H9 (cell line): ENCODE measurements around the gene KIAA0513. TPM values are rescaled to one million over a fixed set of nuclear protein-coding genes. Genes with fewer than 3 reads are reported as not detected.

Experiments
- DNase-seq: peaks from one replicate; pipeline ENCODE4 v3.0.0-alpha.2; 2017
- H2AFZ ChIP-seq: one replicate; pipeline ENCODE4 v1.6.1; 2013; ENCODE audit warnings: mild to moderate bottlenecking, low read length, control low read depth, moderate library complexity
- H2AK5ac ChIP-seq: 2 replicates; pipeline ENCODE4 v1.6.1; 2013; ENCODE audit warnings: low read length, control low read depth, mixed read lengths; ENCODE audit not compliant: insufficient read length
- H2BK120ac ChIP-seq: one replicate; pipeline ENCODE4 v1.6.1; 2013; ENCODE audit warnings: low read depth, mild to moderate bottlenecking, low read length, control low read depth, inconsistent platforms; ENCODE audit not compliant: poor library complexity, severe bottlenecking
- H2BK12ac ChIP-seq: 2 replicates; pipeline ENCODE4 v1.6.1; 2013; ENCODE audit warnings: low read length, control low read depth, mixed read lengths, low read depth; ENCODE audit not compliant: insufficient read length
- H2BK15ac ChIP-seq: 2 replicates; pipeline ENCODE4 v1.6.1; 2013; ENCODE audit warnings: low read depth, low read length, control low read depth
- H2BK20ac ChIP-seq: one replicate; pipeline ENCODE4 v1.6.1; 2013; ENCODE audit warnings: low read depth, mild to moderate bottlenecking, low read length, control low read depth, inconsistent platforms; ENCODE audit not compliant: poor library complexity, severe bottlenecking
- H2BK5ac ChIP-seq: 2 replicates; pipeline ENCODE4 v1.6.1; 2013; ENCODE audit warnings: low read length, control low read depth, mixed read lengths; ENCODE audit not compliant: insufficient read length
- H3K14ac ChIP-seq: 2 replicates; pipeline ENCODE4 v1.6.1; 2013; ENCODE audit warnings: low read length, control low read depth; ENCODE audit not compliant: insufficient read depth
- H3K18ac ChIP-seq: 2 replicates; pipeline ENCODE4 v1.6.1; 2013; ENCODE audit warnings: low read depth, mild to moderate bottlenecking, mixed read lengths, low read length, control low read depth; ENCODE audit not compliant: insufficient read length
- H3K23ac ChIP-seq: 2 replicates; pipeline ENCODE4 v1.6.1; 2013; ENCODE audit warnings: low read length, control low read depth, mixed read lengths, low read depth; ENCODE audit not compliant: insufficient read length
- H3K23me2 ChIP-seq: 2 replicates; pipeline ENCODE4 v1.6.1; 2013; ENCODE audit warnings: low read depth, mild to moderate bottlenecking, mixed read lengths, low read length, control low read depth; ENCODE audit not compliant: insufficient read length, poor library complexity, severe bottlenecking
- H3K27ac ChIP-seq: 2 replicates; pipeline ENCODE4 v1.5.1; 2013; ENCODE audit warnings: low read length, control low read depth, mixed read lengths, low read depth; ENCODE audit not compliant: insufficient read length
- H3K27me3 ChIP-seq: 2 replicates; pipeline ENCODE4 v1.6.1; 2013; ENCODE audit warnings: low read length, control low read depth, inconsistent platforms; ENCODE audit not compliant: insufficient read depth
- H3K4ac ChIP-seq: 2 replicates; pipeline ENCODE4 v1.6.1; 2013; ENCODE audit warnings: low read depth, mild to moderate bottlenecking, control low read depth, inconsistent platforms, low read length, moderate library complexity
- H3K4me1 ChIP-seq: 2 replicates; pipeline ENCODE4 v1.6.1; 2013; ENCODE audit warnings: low read length, control low read depth, inconsistent platforms; ENCODE audit not compliant: insufficient read depth
- H3K4me2 ChIP-seq: 2 replicates; pipeline ENCODE4 v1.6.1; 2013; ENCODE audit warnings: low read length, control low read depth, mixed read lengths; ENCODE audit not compliant: insufficient read length, insufficient read depth
- H3K56ac ChIP-seq: 2 replicates; pipeline ENCODE4 v1.6.1; 2013; ENCODE audit warnings: low read depth, mild to moderate bottlenecking, mixed read lengths, low read length, control low read depth; ENCODE audit not compliant: insufficient read length
- H3K79me1 ChIP-seq: 2 replicates; pipeline ENCODE4 v1.6.1; 2013; ENCODE audit warnings: low read depth, mild to moderate bottlenecking, moderate library complexity, low read length, control low read depth, inconsistent platforms; ENCODE audit not compliant: insufficient read depth, poor library complexity, severe bottlenecking
- H3K79me2 ChIP-seq: 2 replicates; pipeline ENCODE4 v1.6.1; 2013; ENCODE audit warnings: low read length, control low read depth, inconsistent platforms; ENCODE audit not compliant: insufficient read depth
- H3K9ac ChIP-seq: 2 replicates; pipeline ENCODE4 v1.6.1; 2013; ENCODE audit warnings: low read length, control low read depth, mixed read lengths; ENCODE audit not compliant: insufficient read length; ENCODE audit errors: extremely low read depth
- H3K9me3 ChIP-seq: one replicate; pipeline ENCODE4 v1.6.1; 2013; ENCODE audit warnings: low read depth, low read length, inconsistent platforms; ENCODE audit not compliant: control insufficient read depth
- H3T11ph ChIP-seq: one replicate; pipeline ENCODE4 v1.6.1; 2013; ENCODE audit warnings: mild to moderate bottlenecking, low read length, control low read depth, inconsistent platforms
- H4K20me1 ChIP-seq: one replicate; pipeline ENCODE4 v1.6.1; 2013; ENCODE audit not compliant: control insufficient read depth, insufficient read length, insufficient read depth
- H4K5ac ChIP-seq: 2 replicates; pipeline ENCODE4 v1.6.1; 2013; ENCODE audit warnings: low read depth, mild to moderate bottlenecking, mixed read lengths, low read length, control low read depth; ENCODE audit not compliant: insufficient read length
- H4K8ac ChIP-seq: replicated peaks from 2 replicates; pipeline ENCODE4 v1.6.1; 2013; ENCODE audit warnings: low read length, control low read depth, mixed read lengths, low read depth; ENCODE audit not compliant: insufficient read length
- H4K91ac ChIP-seq: 2 replicates; pipeline ENCODE4 v1.6.1; 2013; ENCODE audit warnings: low read depth, mild to moderate bottlenecking, moderate library complexity, mixed read lengths, low read length, control low read depth; ENCODE audit not compliant: insufficient read length
- H3K27ac Mint-ChIP-seq, 3 experiments: 2 replicates in 2 of 3; 3 replicates in 1 of 3; pipeline ENCODE4 v1.8.0; 2020 to 2021; ENCODE audit warnings: mixed read lengths in 3 of 3, mild to moderate bottlenecking in 1 of 3, moderate library complexity in 1 of 3
- H3K27me3 Mint-ChIP-seq: 2 replicates; pipeline ENCODE4 v1.8.0; 2021; ENCODE audit warnings: low read depth, mild to moderate bottlenecking, moderate library complexity, mixed read lengths
- H3K36me3 Mint-ChIP-seq, 3 experiments: 2 replicates in 2 of 3; 3 replicates in 1 of 3; pipeline ENCODE4 v1.8.0; 2020 to 2021; ENCODE audit warnings: low read depth in 3 of 3, mixed read lengths in 3 of 3; ENCODE audit not compliant: insufficient read depth in 1 of 3
- H3K4me1 Mint-ChIP-seq, 2 experiments: 2 replicates each; pipeline ENCODE4 v1.8.0; 2020; ENCODE audit warnings: mixed read lengths in 2 of 2
- H3K4me3 Mint-ChIP-seq, 2 experiments: 2 replicates in 1 of 2; 3 replicates in 1 of 2; pipeline ENCODE4 v1.8.0; 2020 to 2021; ENCODE audit warnings: mild to moderate bottlenecking in 2 of 2, mixed read lengths in 2 of 2, moderate library complexity in 1 of 2
- H3K9me3 Mint-ChIP-seq, 2 experiments: 2 replicates in 1 of 2; 3 replicates in 1 of 2; pipeline ENCODE4 v1.8.0; 2020; ENCODE audit warnings: mild to moderate bottlenecking in 2 of 2, mixed read lengths in 2 of 2, moderate library complexity in 1 of 2
- WGBS: extraction: QIAGEN DNeasy Blood & Tissue Kit; methylation state at CpG from one replicate; pipeline ENCODE4 v1.1.7; 2013; ENCODE audit warnings: missing lambda C conversion rate, low lambda C conversion rate, mixed read lengths; ENCODE audit not compliant: insufficient read length; ENCODE audit errors: extremely low coverage; 5-methylcytosine and 5-hydroxymethylcytosine counted together
- total RNA-seq: library from RNA; stranded (reverse); gene quantifications from 2 replicates; pipeline ENCODE4 v1.2.1, GENCODE V29; 2021
- TF ChIP-seq, protein P1 (sequence below): fragments of 200-600 bp; sonication (generic); conservative IDR thresholded peaks from 3 replicates; pipeline ENCODE4 v1.8.0; 2021; ENCODE audit warnings: antibody characterized with exemption, mild to moderate bottlenecking

KIAA0513 gene
- total RNA-seq, 1 experiment from 2014 or later: 4.7 TPM

DNA sequence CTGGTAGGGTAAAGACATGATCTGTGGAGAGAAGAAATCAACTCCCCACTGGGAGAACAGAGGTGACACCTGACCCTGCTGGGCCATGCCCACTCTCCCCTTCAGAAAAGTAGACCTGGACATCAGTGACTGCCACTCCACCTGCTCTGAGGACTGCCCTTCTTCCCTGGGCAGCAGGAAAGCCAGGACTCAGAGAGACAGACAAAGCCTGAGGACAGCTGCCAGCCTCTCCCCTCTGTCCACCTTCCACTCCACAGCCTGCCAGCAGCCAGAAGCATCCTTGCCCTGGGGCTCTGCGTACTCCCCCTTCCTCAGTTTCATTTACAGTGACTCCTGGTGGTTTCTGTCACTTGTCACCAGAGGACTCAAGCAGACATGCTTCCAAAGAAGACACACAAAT is 40.7 kb upstream of the KIAA0513 start:
- H4K20me1 ChIP-seq: no peaks in the 10 kb centered on the region
- no peaks in the 10 kb centered on the region for H3K23me2 ChIP-seq
- H2AFZ ChIP-seq: no peak overlapping the region
- TF ChIP-seq, protein P1, sequence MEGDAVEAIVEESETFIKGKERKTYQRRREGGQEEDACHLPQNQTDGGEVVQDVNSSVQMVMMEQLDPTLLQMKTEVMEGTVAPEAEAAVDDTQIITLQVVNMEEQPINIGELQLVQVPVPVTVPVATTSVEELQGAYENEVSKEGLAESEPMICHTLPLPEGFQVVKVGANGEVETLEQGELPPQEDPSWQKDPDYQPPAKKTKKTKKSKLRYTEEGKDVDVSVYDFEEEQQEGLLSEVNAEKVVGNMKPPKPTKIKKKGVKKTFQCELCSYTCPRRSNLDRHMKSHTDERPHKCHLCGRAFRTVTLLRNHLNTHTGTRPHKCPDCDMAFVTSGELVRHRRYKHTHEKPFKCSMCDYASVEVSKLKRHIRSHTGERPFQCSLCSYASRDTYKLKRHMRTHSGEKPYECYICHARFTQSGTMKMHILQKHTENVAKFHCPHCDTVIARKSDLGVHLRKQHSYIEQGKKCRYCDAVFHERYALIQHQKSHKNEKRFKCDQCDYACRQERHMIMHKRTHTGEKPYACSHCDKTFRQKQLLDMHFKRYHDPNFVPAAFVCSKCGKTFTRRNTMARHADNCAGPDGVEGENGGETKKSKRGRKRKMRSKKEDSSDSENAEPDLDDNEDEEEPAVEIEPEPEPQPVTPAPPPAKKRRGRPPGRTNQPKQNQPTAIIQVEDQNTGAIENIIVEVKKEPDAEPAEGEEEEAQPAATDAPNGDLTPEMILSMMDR: no peak
- H3K9me3 ChIP-seq: no peaks in the 10 kb centered on the region
- H2BK20ac ChIP-seq: no peak overlapping the region
- H3K18ac ChIP-seq: no peak overlapping the region
- no peak overlapping the region for H2BK15ac ChIP-seq
- no peak overlapping the region for H4K5ac ChIP-seq
- no peak overlapping the region for H3K9ac ChIP-seq
- Mint-ChIP-seq H3K9me3 (no peaks in the 10 kb centered on the region), H3K27me3 (no peaks in the 10 kb centered on the region; the same call in 1 of the 2 replicates), H3K27ac (no peak overlapping the region; a peak in 1 of 7 replicates), H3K4me1 (peaks cover 2 to 10% of the 10 kb centered on the region in 2 experiments; a peak in 2 of 4 replicates), H3K36me3 (peaks cover 27 to 62% (median 58%) of the 10 kb centered on the region in 3 experiments; a peak in 6 of 7 replicates), H3K4me3 (no peak overlapping the region)
- no peak overlapping the region for H3K4me2 ChIP-seq
- no peak overlapping the region for H3K27ac ChIP-seq
- no peaks in the 10 kb centered on the region; the same call in 1 of the 2 replicates for H3K79me2 ChIP-seq
- no peak overlapping the region for H3T11ph ChIP-seq
- H3K4ac ChIP-seq: no peak overlapping the region
- H2AK5ac ChIP-seq: no peak overlapping the region
- WGBS: no CpG with 5 or more reads among the region's 1 CpG
- H4K91ac ChIP-seq: no peak overlapping the region
- no peak overlapping the region for H2BK12ac ChIP-seq
- H2BK5ac ChIP-seq: no peak overlapping the region
- H4K8ac ChIP-seq: no peak overlapping the region
- H3K23ac ChIP-seq: no peak overlapping the region
- no peak overlapping the region for H2BK120ac ChIP-seq
- H3K27me3 ChIP-seq: no peaks in the 10 kb centered on the region
- no peak overlapping the region for H3K14ac ChIP-seq
- no peaks in the 10 kb centered on the region for H3K79me1 ChIP-seq
- no peaks in the 10 kb centered on the region for H3K4me1 ChIP-seq
- no peak for DNase-seq
- no peak overlapping the region for H3K56ac ChIP-seq
